Placental pericyte (primary cell): ENCODE data around the gene PDE6D. TPM values are rescaled to one million over a fixed set of nuclear protein-coding genes. Genes with fewer than 3 reads are reported as not detected.

Experiments
- small RNA-seq: library from RNA; depleted of rRNA; stranded (forward); fragments of <200 nt; gene quantifications from one replicate; pipeline ENCODE3, GENCODE V24; 2012; ENCODE audit warnings: low replicate concordance
- total RNA-seq: library from RNA; depleted of rRNA; stranded (reverse); fragments of >200 nt; gene quantifications from 2 replicates; pipeline ENCODE4 v1.2.3, GENCODE V29; 2012

The PDE6D gene
- total RNA-seq = 9.0 and 16.8 TPM in 2 replicates

DNA sequence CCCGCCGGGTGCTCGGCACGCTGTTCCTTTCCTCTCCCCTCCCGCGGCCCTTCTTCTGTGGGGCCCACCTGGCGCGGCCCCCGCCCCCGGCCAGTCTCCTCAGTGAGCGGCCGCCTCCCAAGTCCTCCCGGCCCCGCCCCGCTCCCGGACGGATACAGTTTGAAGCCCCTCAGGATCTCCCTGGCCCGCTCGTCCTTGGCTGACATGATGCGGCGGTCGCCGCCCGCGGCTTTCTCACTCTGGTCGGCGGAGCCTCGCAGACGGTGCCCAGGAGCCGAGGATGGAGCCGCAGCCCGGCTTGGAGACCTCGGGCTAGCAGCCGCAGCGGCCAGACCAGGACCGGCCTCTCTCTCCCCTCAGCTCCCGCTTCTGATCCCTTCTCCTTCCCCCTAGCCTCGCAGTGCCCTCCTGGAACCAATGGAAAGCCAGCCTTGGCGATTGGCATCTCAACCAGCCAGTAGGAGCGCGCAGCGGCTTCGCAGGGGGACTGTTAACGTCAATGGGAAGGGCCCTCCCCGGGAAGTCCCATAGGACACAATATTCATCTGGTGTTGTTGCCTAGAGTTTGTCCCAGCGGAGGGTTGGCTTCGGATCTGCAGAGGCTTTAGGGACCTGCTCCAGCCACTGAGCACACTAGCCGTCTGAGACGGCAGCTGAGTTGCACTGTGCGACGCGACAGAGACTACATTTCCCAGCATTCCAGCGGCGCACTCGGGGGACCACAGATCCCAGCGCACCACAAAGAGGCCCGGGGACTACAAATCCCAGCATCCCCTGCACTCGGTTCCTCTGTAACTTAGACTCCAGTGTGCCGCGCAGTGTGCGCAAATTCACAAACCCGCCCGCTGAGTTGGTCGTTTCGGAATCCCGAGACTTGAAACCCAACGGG, at the start of gene PDE6D:
Gene PDE6D (minus strand): TSS at position 374 of the 889 bp plus-strand sequence. CDS start 168 bp downstream, at position 206.

DNA sequence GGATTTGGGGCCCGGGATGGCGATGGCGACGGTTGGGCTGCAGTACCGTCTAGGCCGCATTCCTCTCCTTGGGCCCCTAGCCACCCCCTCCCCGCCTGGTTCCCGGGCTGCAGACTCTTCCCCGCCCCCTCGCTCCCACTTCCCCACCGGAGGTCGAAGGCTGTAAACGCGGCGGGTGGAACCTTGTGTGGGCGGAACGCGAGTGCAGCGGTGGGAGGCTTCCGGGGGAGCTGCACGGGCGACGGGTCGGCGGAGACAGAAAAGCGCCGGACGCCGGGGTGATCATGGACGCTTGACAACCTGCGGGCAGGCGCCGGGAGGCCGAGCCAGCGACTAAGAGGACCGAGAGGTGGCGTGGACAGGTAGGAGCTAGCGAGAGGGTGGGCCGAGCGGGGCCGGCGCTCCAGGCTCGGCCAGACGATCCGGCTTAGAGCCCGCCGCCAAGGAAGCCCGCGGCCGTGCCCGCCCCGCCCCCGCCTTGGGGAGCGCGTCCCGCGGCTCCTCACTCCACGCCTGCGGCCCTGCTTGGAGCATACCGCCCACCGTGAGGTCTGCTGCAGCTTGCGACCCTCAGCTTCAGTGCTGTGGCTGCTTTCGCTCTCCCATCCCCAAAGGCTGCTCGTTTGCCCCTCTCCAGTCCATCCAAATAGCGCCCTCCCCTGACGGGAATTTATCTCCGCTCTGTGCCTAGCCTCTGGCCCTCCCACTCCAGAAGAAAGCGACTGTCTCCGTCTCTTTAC, 5.3 kb upstream of the PDE6D start, which contains the start of gene COPS7B:
Gene COPS7B (plus strand): TSS at position 269 of the 740 bp plus-strand sequence. CDS start 2,126 bp downstream, outside the sequence.

DNA sequence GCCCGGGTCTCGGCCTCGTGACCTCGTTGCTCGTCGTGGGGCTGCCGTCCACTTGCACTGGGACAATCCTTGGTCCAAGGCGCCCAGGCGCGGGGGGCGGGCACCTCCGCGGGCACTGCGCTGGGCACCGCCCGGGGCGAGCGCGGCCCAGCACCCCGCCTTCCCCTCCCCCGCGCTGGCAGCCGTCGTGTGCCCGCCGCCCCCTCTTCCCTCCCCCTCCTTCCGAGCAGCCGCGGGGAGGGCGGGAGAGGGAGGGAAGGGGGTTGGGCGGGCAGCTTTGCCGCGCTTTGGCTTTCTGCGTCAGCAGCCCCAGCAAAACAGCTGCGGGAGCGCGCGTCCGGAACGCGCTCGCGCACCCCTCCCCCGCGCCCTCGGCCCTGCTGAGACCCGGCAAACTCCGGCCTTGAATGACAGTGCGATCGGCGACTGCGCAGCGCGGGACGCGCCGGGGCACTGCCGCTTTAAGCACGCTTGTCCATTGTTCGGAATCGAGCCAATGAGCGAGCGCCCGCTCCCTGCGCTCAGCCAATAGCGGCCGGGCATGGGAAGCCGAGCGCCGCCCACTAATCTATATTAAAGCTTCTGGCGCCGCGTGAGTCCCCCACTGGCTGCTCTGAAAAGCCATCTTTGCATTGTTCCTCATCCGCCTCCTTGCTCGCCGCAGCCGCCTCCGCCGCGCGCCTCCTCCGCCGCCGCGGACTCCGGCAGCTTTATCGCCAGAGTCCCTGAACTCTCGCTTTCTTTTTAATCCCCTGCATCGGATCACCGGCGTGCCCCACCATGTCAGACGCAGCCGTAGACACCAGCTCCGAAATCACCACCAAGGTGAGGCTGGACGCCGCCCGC, 72.9 kb downstream of the PDE6D start, which contains the start of gene PTMA:
Gene PTMA (plus strand): TSS at position 599 of the 846 bp plus-strand sequence. CDS start 182 bp downstream, at position 781.

Small RNAs within 50 kb of the gene (small RNA-seq; reads per million reads assigned to genes)
- gene AC073476.4 (not detected), gene RF00015 (not detected)

Other genes starting within 250 kb of the PDE6D start
- not detected in 2 replicates for gene TEX44, start 188.4 kb downstream of the PDE6D start, total RNA-seq
- 668 and 1,085 TPM in 2 replicates for gene PTMA, start 72.8 kb downstream of the PDE6D start, total RNA-seq
- gene COPS7B, start 5.2 kb upstream of the PDE6D start, total RNA-seq = 18.6 and 31.2 TPM in 2 replicates
- 0.86 TPM in 1 of 2 replicates, not detected in the other for gene NPPC, start 145.1 kb upstream of the PDE6D start, total RNA-seq
- 37.9 and 38.5 TPM in 2 replicates for gene DIS3L2, start 180.4 kb upstream of the PDE6D start, total RNA-seq